ENCODE data around the gene C1orf50. TPM values are rescaled to one million over a fixed set of nuclear protein-coding genes. Genes with fewer than 3 reads are reported as not detected.

C1orf50 gene
- total and polyA plus RNA-seq, 8 donors: 1.6 to 3.5 (median 2.6) TPM

DNA sequence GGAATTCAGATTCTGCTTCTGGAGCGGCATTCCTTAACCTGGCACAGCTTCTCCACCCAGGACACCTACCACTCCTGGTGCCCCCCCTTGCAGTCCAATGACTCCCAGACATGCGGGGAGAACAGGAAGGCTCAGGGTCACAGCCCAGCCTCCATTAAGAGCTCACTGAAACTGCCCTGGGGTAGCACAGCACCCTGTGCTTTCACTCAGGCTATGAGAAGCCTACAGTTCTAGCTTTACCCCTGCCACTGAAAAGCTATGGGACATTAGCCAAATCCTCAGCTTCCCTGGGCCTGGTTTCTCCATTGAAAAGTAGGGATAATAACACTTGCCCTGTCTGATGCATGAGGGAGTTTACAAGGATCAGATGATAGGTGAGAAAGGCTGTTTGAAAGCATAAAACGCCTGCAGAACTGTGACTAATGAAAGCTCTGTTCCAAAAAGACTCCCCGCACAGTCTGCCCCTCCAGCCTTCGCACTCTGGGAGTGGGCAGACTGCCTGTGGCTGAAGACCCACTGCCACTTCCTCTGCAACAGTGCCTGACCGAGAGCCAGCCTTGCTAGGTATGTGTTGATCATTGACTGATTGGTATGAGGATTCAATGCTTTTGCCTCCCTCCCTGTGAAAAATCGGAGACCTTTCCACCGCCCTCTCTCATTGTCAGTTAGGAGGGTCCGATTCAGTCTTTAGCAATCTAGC, 24.3 kb upstream of the C1orf50 start:
- Histone ChIP-seq H3K4me3 (no peak overlapping the region), H3K4me1 (no peaks in the 10 kb centered on the region), H3K36me3 (peaks cover 0 to under 1% (median 0%) of the 10 kb centered on the region in 3 donors), H3K27ac (no peak overlapping the region), H3K9me3 (no peaks in the 10 kb centered on the region), H3K27me3 (no peaks in the 10 kb centered on the region)
- FAIRE-seq: no peak
- TF ChIP-seq, protein P1, sequence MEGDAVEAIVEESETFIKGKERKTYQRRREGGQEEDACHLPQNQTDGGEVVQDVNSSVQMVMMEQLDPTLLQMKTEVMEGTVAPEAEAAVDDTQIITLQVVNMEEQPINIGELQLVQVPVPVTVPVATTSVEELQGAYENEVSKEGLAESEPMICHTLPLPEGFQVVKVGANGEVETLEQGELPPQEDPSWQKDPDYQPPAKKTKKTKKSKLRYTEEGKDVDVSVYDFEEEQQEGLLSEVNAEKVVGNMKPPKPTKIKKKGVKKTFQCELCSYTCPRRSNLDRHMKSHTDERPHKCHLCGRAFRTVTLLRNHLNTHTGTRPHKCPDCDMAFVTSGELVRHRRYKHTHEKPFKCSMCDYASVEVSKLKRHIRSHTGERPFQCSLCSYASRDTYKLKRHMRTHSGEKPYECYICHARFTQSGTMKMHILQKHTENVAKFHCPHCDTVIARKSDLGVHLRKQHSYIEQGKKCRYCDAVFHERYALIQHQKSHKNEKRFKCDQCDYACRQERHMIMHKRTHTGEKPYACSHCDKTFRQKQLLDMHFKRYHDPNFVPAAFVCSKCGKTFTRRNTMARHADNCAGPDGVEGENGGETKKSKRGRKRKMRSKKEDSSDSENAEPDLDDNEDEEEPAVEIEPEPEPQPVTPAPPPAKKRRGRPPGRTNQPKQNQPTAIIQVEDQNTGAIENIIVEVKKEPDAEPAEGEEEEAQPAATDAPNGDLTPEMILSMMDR (IDR thresholded peaks at IDR 0.05): no peak
- intact Hi-C loops (cut with DNase I): loop anchor here in 1 of 3 donors (10.0 kb wide), 2 partner anchors 158 to 388 kb away; no protein-coding TSS in a partner anchor
- DNase-seq: no peak
- ATAC-seq: no peak
- WGBS, 2 donors: 75 to 78% methylated on average over 9 of the region's 9 CpGs

DNA sequence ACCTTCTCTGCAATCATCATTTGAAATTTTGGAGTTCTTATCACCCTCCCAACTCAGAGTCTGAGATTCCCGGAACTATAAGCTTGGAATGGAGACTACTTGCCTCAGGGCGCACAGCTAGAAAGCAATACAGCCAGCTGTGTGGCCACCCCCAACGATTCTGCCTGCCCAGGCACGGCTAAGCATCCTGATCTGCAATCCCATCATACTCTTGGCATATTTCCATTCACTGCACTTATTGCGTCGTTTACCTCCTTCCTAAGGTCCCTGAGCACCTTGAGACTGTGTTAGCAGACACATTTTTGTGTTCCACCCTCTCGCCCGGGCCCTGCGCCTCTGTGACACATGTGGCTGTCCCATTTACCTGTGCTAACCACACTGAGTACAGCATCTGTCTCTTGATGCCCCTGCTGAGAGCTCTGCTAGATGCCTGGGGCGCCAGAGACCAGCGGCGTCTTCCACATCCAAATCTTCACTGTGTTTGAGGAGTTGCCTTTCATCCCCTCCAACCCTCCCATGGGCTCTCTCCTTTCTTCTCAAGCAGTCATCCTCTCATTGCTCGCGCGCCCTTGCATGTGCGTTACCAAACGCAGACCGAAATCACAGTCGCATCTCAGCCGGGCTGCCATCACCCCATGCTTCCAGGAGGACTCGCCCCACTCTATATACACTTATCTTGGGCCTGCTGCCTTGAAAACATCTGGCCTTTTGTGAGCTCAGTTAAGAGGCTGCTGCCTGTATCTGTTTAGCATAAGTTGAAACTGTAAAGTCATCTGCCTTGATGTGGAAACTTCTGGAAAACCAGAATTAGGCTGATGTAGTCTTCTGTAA, 23.5 kb upstream of the C1orf50 start:
- no peak for FAIRE-seq
- no peaks in the 10 kb centered on the region for H3K9me3 ChIP-seq

DNA sequence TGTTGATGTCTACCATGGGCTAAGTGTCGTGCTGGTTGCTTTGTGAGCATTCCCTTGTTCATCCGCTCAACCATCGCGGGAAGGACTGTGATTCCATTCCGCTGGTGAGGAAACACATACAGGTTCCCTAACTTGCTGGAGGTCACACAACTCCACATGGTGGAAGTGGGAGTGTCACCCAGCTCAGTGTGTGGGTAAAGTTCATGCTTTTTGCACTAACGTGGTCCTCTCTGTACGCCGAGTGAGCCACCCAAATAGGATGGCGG, 23.0 kb upstream of the C1orf50 start:
- H3K4me1 ChIP-seq: no peaks in the 10 kb centered on the region
- intact Hi-C loops (cut with DNase I): loop anchor here in 1 of 3 donors (10.0 kb wide), 2 partner anchors 159 to 389 kb away; no protein-coding TSS in a partner anchor
- FAIRE-seq: no peak
- WGBS, 2 donors: 87 to 90% methylated on average over 9 of the region's 9 CpGs
- H3K9me3 ChIP-seq: no peaks in the 10 kb centered on the region
- no peak overlapping the region for H3K4me3 ChIP-seq
- no peaks in the 10 kb centered on the region for H3K27me3 ChIP-seq
- peaks cover 0 to 5% (median 0%) of the 10 kb centered on the region in 3 donors for H3K36me3 ChIP-seq
- no peak for DNase-seq
- TF ChIP-seq, protein P1 (IDR thresholded peaks at IDR 0.05): no peak
- no peak overlapping the region for H3K27ac ChIP-seq
- no peak for ATAC-seq

More for the DNA sequence above, 23.5 kb upstream of the C1orf50 start:
- 71 to 75% methylated on average over 21 of the region's 21 CpGs for WGBS, 2 donors
- H3K27me3 ChIP-seq: no peaks in the 10 kb centered on the region
- intact Hi-C loops (cut with DNase I): loop anchor here in 1 of 3 donors (10.0 kb wide), 2 partner anchors 159 to 389 kb away; no protein-coding TSS in a partner anchor
- H3K36me3 ChIP-seq: peaks cover 0 to 4% (median 0%) of the 10 kb centered on the region in 3 donors
- H3K4me1 ChIP-seq: no peaks in the 10 kb centered on the region
- DNase-seq (no peak), ATAC-seq (no peak)
- no peak overlapping the region for H3K27ac ChIP-seq
- TF ChIP-seq, protein P1 (IDR thresholded peaks at IDR 0.05): no peak
- no peak overlapping the region for H3K4me3 ChIP-seq

DNA sequence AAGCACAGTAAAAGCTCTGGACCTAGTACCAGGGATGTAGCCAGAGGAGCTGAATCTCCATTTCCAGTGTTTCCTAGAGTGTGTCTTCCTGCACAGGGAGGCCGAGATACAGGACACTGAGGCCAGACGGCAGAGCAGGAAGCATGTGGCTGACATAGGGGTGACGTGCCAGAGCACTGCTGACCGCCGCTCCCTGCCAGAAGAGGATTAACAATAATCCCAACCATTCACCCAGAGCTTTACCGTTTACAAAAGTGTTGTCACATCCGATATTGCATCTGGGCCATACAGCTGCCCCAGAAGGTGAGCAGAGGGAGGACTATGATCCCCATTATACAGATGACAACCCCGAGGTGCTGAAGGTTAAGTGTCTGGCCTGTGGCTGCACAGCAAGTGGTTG, 21.2 kb upstream of the C1orf50 start:
- ATAC-seq (no peak), DNase-seq (no peak), FAIRE-seq (no peak)
- no peaks in the 10 kb centered on the region for H3K4me1 ChIP-seq
- H3K36me3 ChIP-seq: peaks cover 0 to 14% (median 5%) of the 10 kb centered on the region in 3 donors
- 83 to 85% methylated on average over 8 of the region's 8 CpGs for WGBS, 2 donors
- no peaks in the 10 kb centered on the region for H3K27me3 ChIP-seq
- H3K4me3 ChIP-seq: no peak overlapping the region
- no peaks in the 10 kb centered on the region for H3K9me3 ChIP-seq
- H3K27ac ChIP-seq: no peak overlapping the region
- TF ChIP-seq, protein P1 (IDR thresholded peaks at IDR 0.05): no peak
- intact Hi-C loops (cut with DNase I): loop anchor here in 1 of 3 donors (10.0 kb wide), 2 partner anchors 161 to 391 kb away; no protein-coding TSS in a partner anchor

Data from pancreas (tissue), 10 donors.